Tibial nerve (tissue), 4 donors: ENCODE measurements around the gene TEX2. TPM values are rescaled to one million over a fixed set of nuclear protein-coding genes. Genes with fewer than 3 reads are reported as not detected.

Experiments
- DNase-seq, 2 donors: peaks; one replicate each; pipeline ENCODE4 v3.0.0-alpha.2; 2019; ENCODE audit warnings: low spot score in 2 of 2
- H3K27ac ChIP-seq, 4 donors: fragments of 200-600 bp; sonication (generic) in 3 of 4; one replicate each; pipeline ENCODE4 v1.5.1; 2017 to 2019; ENCODE audit warnings: mild to moderate bottlenecking in 1 of 4
- H3K27me3 ChIP-seq, 2 donors: fragments of 200-600 bp; sonication (generic) in 1 of 2; one replicate each; pipeline versions ENCODE4 v1.5.1 to v1.6.0; 2017 to 2019
- H3K36me3 ChIP-seq, 3 donors: fragments of 200-600 bp; sonication (generic); one replicate each; pipeline ENCODE4 v1.5.1; 2018 to 2019
- H3K4me1 ChIP-seq, 4 donors: fragments of 200-600 bp; sonication (generic) in 3 of 4; one replicate each; pipeline ENCODE4 v1.5.1; 2017 to 2019
- H3K4me3 ChIP-seq, 4 donors: fragments of 200-600 bp; sonication (generic) in 3 of 4; one replicate each; pipeline ENCODE4 v1.5.1; 2017 to 2019; ENCODE audit warnings: mild to moderate bottlenecking in 1 of 4, moderate library complexity in 1 of 4
- H3K9me3 ChIP-seq, 4 donors: fragments of 200-600 bp; sonication (generic) in 3 of 4; one replicate each; pipeline ENCODE4 v1.5.1; 2017 to 2019
- CTCF ChIP-seq, 5 experiments: fragments of 200-600 bp in 3 of 5; fragments of 450-650 bp in 2 of 5; sonication (generic) in 3 of 5; IDR thresholded peaks; one replicate each; pipeline ENCODE4 v1.5.1; 2016 to 2019; ENCODE audit warnings: antibody characterized with exemption in 5 of 5, mild to moderate bottlenecking in 3 of 5, moderate library complexity in 2 of 5
- EP300 ChIP-seq, 2 donors: sonication (generic); formaldehyde crosslinking; IDR thresholded peaks; one replicate each; pipeline ENCODE4 v1.6.1; 2017; ENCODE audit warnings: antibody characterized with exemption in 2 of 2, mild to moderate bottlenecking in 1 of 2
- POLR2A ChIP-seq, 2 donors: fragments of 450-650 bp; IDR thresholded peaks; one replicate each; pipeline ENCODE4 v1.6.1; 2017; ENCODE audit warnings: antibody characterized with exemption in 2 of 2, mild to moderate bottlenecking in 2 of 2, moderate library complexity in 2 of 2
- WGBS, 2 donors: methylation state at CpG; one replicate each; pipeline ENCODE4 v1.1.5; 2018; 5-methylcytosine and 5-hydroxymethylcytosine counted together
- total RNA-seq, 4 donors: library from RNA; depleted of rRNA; stranded (reverse); fragments of >200 nt; gene quantifications; one replicate each; pipeline ENCODE4 v1.1.0, GENCODE V29; 2016

Gene TEX2
- total RNA-seq, 4 donors from 2014 or later = 32.6 to 110 (median 59.7) TPM

DNA sequence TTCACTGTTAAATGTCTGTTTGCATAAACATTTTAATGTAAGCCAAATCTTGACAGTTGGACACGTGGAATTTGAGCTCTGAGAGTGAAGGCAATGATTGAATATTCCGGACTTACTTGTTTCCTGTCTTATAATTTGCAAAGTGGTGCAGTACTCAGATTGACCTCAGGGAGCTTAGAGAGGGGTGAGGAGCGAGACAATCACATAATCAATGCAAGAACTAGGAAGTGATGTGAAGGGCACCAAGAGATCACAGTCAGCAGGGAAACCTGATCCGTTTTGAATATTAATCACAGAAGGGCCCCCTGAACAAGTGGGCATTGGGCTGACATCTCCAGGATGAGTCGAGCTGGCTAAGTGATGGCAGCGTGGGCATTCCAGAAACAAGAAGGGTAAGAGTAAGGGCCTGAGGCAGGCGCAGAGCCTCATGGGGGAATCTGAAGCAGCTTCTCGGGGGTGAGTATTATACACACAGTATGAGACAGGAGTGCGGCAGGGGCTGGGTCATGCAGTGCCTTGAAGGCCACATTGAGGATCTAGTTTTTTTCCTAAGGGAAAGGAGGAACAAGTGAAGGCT lies 26.1 kb downstream of the TEX2 start:
- 74 to 81% methylated on average over 9 of the region's 9 CpGs for WGBS, 2 donors
- Histone ChIP-seq H3K27me3 (no peaks in the 10 kb centered on the region), H3K27ac (no peak overlapping the region), H3K36me3 (no peaks in the 10 kb centered on the region), H3K4me1 (peaks cover 0 to 19% (median 10%) of the 10 kb centered on the region in 4 donors), H3K4me3 (no peak overlapping the region), H3K9me3 (no peaks in the 10 kb centered on the region)
- no peak for DNase-seq
- TF ChIP-seq CTCF (IDR thresholded peaks at IDR 0.05) (peak in 1 of 5 experiments; percentile 20), EP300 (IDR thresholded peaks at IDR 0.05) (no peak)

GRCh38 chr17:64234961-64235360 lies 28.1 kb downstream of the TEX2 start:
- no peak for TF ChIP-seq EP300 (IDR thresholded peaks at IDR 0.05)
- TF ChIP-seq CTCF (IDR thresholded peaks at IDR 0.05) = no peak
- TF ChIP-seq POLR2A (IDR thresholded peaks at IDR 0.05) = no peak
- H3K27ac ChIP-seq = no peak overlapping the region
- no peak for DNase-seq

GRCh38 chr17:64232466-64233262 lies 30.4 kb downstream of the TEX2 start:
- Histone ChIP-seq H3K36me3 (no peaks in the 10 kb centered on the region), H3K27me3 (no peaks in the 10 kb centered on the region), H3K9me3 (no peaks in the 10 kb centered on the region), H3K4me1 (peaks cover 0 to 19% (median 18%) of the 10 kb centered on the region in 4 donors), H3K4me3 (no peak overlapping the region), H3K27ac (no peak overlapping the region)
- TF ChIP-seq POLR2A (IDR thresholded peaks at IDR 0.05) (no peak), EP300 (IDR thresholded peaks at IDR 0.05) (no peak), CTCF (IDR thresholded peaks at IDR 0.05) (no peak)
- no peak for DNase-seq
- 91 to 93% methylated on average over 2 of the region's 2 CpGs for WGBS, 2 donors

More at GRCh38 chr17:64234961-64235360, 28.1 kb downstream of the TEX2 start:
- H3K9me3 ChIP-seq = no peaks in the 10 kb centered on the region
- H3K4me3 ChIP-seq = no peak overlapping the region
- peaks cover 0 to 19% (median 17%) of the 10 kb centered on the region in 4 donors for H3K4me1 ChIP-seq
- H3K27me3 ChIP-seq = no peaks in the 10 kb centered on the region
- 82 to 84% methylated on average over 6 of the region's 6 CpGs for WGBS, 2 donors
- no peaks in the 10 kb centered on the region for H3K36me3 ChIP-seq

- H3K27ac ChIP-seq = peak overlapping the region in 2 of 4 donors; percentile 86
- no peak for DNase-seq
- 92 to 94% methylated on average over 6 of the region's 6 CpGs for WGBS, 2 donors
- H3K36me3 ChIP-seq = no peaks in the 10 kb centered on the region
- H3K4me3 ChIP-seq = no peak overlapping the region
- peaks cover 0 to 19% (median 18%) of the 10 kb centered on the region in 4 donors for H3K4me1 ChIP-seq
- no peaks in the 10 kb centered on the region for H3K9me3 ChIP-seq
- H3K27me3 ChIP-seq = no peaks in the 10 kb centered on the region
- TF ChIP-seq CTCF (IDR thresholded peaks at IDR 0.05) (no peak), EP300 (IDR thresholded peaks at IDR 0.05) (no peak), POLR2A (IDR thresholded peaks at IDR 0.05) (no peak)
Measured at GRCh38 chr17:64231567-64232141, 31.4 kb downstream of the TEX2 start.
